ENCODE measurements around the gene SIRT2.
A peak's percentile ranks its signal among the peaks of the same experiment; 100 is the strongest.
"Not testable (repeated sequence)": the region's sequence is repeated elsewhere in the genome, so short reads cannot be mapped to it uniquely, and the experiment has no call there.

Gene SIRT2

GRCh38 chr19:38899447-38900201 lies at the start of gene SIRT2, which contains the start of gene NFKBIB:
Gene SIRT2 (minus strand): TSS chr19:38899618. CDS start chr19:38899521, 97 bp downstream.
Gene NFKBIB (plus strand): TSS chr19:38899969. CDS start chr19:38900033, 64 bp downstream.
- DNase-seq (ENCODE audit: low read depth, low spot score) = peak; percentile 99

- no peak for DNase-seq (ENCODE audit: low read depth, low spot score)
Measured at GRCh38 chr19:38946229-38947010, 47.0 kb upstream of the SIRT2 start.

- DNase-seq (ENCODE audit: low read depth, low spot score) = no peak
Measured at GRCh38 chr19:38945562-38946228, 46.3 kb upstream of the SIRT2 start.

GRCh38 chr19:38944981-38945506 lies 45.6 kb upstream of the SIRT2 start:
- no peak for DNase-seq (ENCODE audit: low read depth, low spot score)

GRCh38 chr19:38942471-38943181 lies 43.2 kb upstream of the SIRT2 start:
- no peak for DNase-seq (ENCODE audit: low read depth, low spot score)

- DNase-seq (ENCODE audit: low read depth, low spot score) = no peak
Measured at GRCh38 chr19:38941979-38942378, 42.6 kb upstream of the SIRT2 start.

- not testable (repeated sequence) for DNase-seq (ENCODE audit: low read depth, low spot score)
Measured at GRCh38 chr19:38941466-38941865, 42.0 kb upstream of the SIRT2 start.

GRCh38 chr19:38939957-38940356 lies 40.5 kb upstream of the SIRT2 start:
- no peak for DNase-seq (ENCODE audit: low read depth, low spot score)

GRCh38 chr19:38933544-38933943 lies 34.1 kb upstream of the SIRT2 start:
- DNase-seq (ENCODE audit: low read depth, low spot score) = no peak

- DNase-seq (ENCODE audit: low read depth, low spot score) = no peak
Measured at GRCh38 chr19:38932425-38933179, 33.2 kb upstream of the SIRT2 start.

GRCh38 chr19:38931521-38931793 lies 32.0 kb upstream of the SIRT2 start:
- no peak for DNase-seq (ENCODE audit: low read depth, low spot score)

GRCh38 chr19:38930776-38931520 lies 31.5 kb upstream of the SIRT2 start, which contains the start of gene MRPS12:
Gene MRPS12 (plus strand): TSS chr19:38930944. CDS start chr19:38931295, 351 bp downstream.
- DNase-seq (ENCODE audit: low read depth, low spot score) = peak; percentile 97

GRCh38 chr19:38929929-38930775 lies 30.7 kb upstream of the SIRT2 start, which contains the start of gene SARS2:
Gene SARS2 (minus strand): TSS chr19:38930763. CDS start chr19:38930736, 27 bp downstream.
- peak; percentile 78 for DNase-seq (ENCODE audit: low read depth, low spot score)

GRCh38 chr19:38928391-38929001 lies 29.1 kb upstream of the SIRT2 start:
- DNase-seq (ENCODE audit: low read depth, low spot score) = no peak

- DNase-seq (ENCODE audit: low read depth, low spot score) = no peak
Measured at GRCh38 chr19:38924388-38924787, 25.0 kb upstream of the SIRT2 start.

- no peak for DNase-seq (ENCODE audit: low read depth, low spot score)
Measured at GRCh38 chr19:38922482-38922881, 23.1 kb upstream of the SIRT2 start.

GRCh38 chr19:38921420-38922274 lies 22.2 kb upstream of the SIRT2 start:
- no peak for DNase-seq (ENCODE audit: low read depth, low spot score)
